ENCODE data around the gene PFKFB2.

PFKFB2 gene

GRCh38 chr1:207079706-207080241, 26.7 kb downstream of the PFKFB2 start:
- no peak for TF ChIP-seq CTCF (IDR thresholded peaks at IDR 0.05; ENCODE audit: low read length, missing control alignments)
- no peak overlapping the region for H3K4me3 ChIP-seq (replicated peaks; ENCODE audit: low read depth, low read length)
- no peak for DNase-seq (ENCODE audit: low read depth)

- no peak for DNase-seq (ENCODE audit: low read depth)
- no peak overlapping the region for H3K4me3 ChIP-seq (replicated peaks; ENCODE audit: low read depth, low read length)
- TF ChIP-seq CTCF (IDR thresholded peaks at IDR 0.05; ENCODE audit: low read length, missing control alignments), result no peak
These were observed 28.0 kb downstream of the PFKFB2 start for GRCh38 chr1:207081088-207081487.

- no peak for TF ChIP-seq CTCF (IDR thresholded peaks at IDR 0.05; ENCODE audit: low read length, missing control alignments)
- no peak overlapping the region for H3K4me3 ChIP-seq (replicated peaks; ENCODE audit: low read depth, low read length)
- DNase-seq (ENCODE audit: low read depth), result no peak
These were observed 28.7 kb downstream of the PFKFB2 start for GRCh38 chr1:207081806-207082205.

GRCh38 chr1:207084232-207084631, 31.2 kb downstream of the PFKFB2 start:
- no peak overlapping the region for H3K4me3 ChIP-seq (replicated peaks; ENCODE audit: low read depth, low read length)
- no peak for TF ChIP-seq CTCF (IDR thresholded peaks at IDR 0.05; ENCODE audit: low read length, missing control alignments)
- no peak for DNase-seq (ENCODE audit: low read depth)

GRCh38 chr1:207084701-207085180, 31.7 kb downstream of the PFKFB2 start:
- TF ChIP-seq CTCF (IDR thresholded peaks at IDR 0.05; ENCODE audit: low read length, missing control alignments), result peak; percentile 78
- H3K4me3 ChIP-seq (replicated peaks; ENCODE audit: low read depth, low read length), result no peak overlapping the region
- peak; percentile 75 for DNase-seq (ENCODE audit: low read depth)

- DNase-seq (ENCODE audit: low read depth), result no peak
These were observed 32.8 kb downstream of the PFKFB2 start for GRCh38 chr1:207085887-207086286.

More at GRCh38 chr1:207085887-207086286, 32.8 kb downstream of the PFKFB2 start:
- TF ChIP-seq CTCF (IDR thresholded peaks at IDR 0.05; ENCODE audit: low read length, missing control alignments), result no peak
- H3K4me3 ChIP-seq (replicated peaks; ENCODE audit: low read depth, low read length), result no peak overlapping the region
